ENCODE data around the gene SOX5. TPM values are rescaled to one million over a fixed set of nuclear protein-coding genes. Genes with fewer than 3 reads are reported as not detected.

Gene SOX5
- total and polyA plus RNA-seq, 9 of the 15 experiments (the other 6 are each of a cell fraction or from before 2014, with no cell fraction given): 8.3 to 16.5 (median 11.9) TPM

DNA sequence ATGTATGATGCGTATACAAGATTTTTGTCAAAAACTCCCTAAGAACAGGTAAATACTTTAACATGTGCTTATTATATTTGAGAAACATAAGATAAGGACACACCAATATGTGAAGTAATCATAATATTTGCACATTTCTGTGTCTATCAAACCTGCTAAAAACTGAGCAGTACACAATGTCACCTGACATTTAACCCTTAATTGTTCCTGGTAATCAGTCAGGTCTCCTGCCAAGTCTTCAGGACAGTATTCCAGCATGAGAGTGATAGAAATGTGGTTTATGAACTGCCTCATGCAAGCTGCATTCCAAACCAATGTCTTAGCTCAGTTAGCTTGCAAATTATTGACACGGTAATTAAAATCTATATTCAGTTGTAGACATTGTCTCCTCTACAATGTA, 4.2 kb downstream of the SOX5 start:
- H3K4me3 ChIP-seq: no peak overlapping the region
- ATAC-seq (no peak), DNase-seq (ENCODE audit: extremely low read depth in 1 of 4, low spot score in 3 of 4) (no peak), FAIRE-seq (no peak)
- H3K27me3 ChIP-seq (ENCODE audit: control insufficient read depth in 2 of 2, insufficient read depth in 2 of 2, low read length in 2 of 2): no peaks in the 10 kb centered on the region
- H4K20me1 ChIP-seq (replicated peaks; ENCODE audit: control insufficient read depth, insufficient read depth, low read length): no peaks in the 10 kb centered on the region
- H2AFZ ChIP-seq (ENCODE audit: low read depth, low read length): no peak overlapping the region
- no peaks in the 10 kb centered on the region for H3K79me2 ChIP-seq (ENCODE audit: control insufficient read depth, insufficient read depth, low read length)
- H3K9me1 ChIP-seq (ENCODE audit: control insufficient read depth, insufficient read depth, low read length): no peaks in the 10 kb centered on the region
- in situ Hi-C loops (cut with MboI): no loop called here
- 59% methylated on average over 2 of the region's 2 CpGs for WGBS (ENCODE audit: insufficient coverage, low coverage, missing lambda C conversion rate)
- intact Hi-C loops (cut with micrococcal nuclease): loop anchor here (10.0 kb wide), 1 partner anchor 130 kb away; no protein-coding TSS in a partner anchor
- H3K36me3 ChIP-seq (ENCODE audit: control insufficient read depth, insufficient read depth, low read length): no peaks in the 10 kb centered on the region
- CTCF ChIA-PET (ENCODE audit: low intra/inter-chr PET ratio): no interaction called here
- no peak overlapping the region for H3K9ac ChIP-seq (ENCODE audit: insufficient read depth in 1 of 2, low read depth in 2 of 2, low read length in 2 of 2)
- no peak overlapping the region for H3K27ac ChIP-seq (ENCODE audit: extremely low read depth, low read depth, low read length)
- H3K9me3 ChIP-seq (replicated peaks; ENCODE audit: control insufficient read depth, insufficient read depth, low read depth, low read length): no peaks in the 10 kb centered on the region
- BruUV-seq (replicated peaks): no TSS peak
- POLR2A ChIA-PET: no interaction called here
- H3K4me2 ChIP-seq (ENCODE audit: insufficient read depth, low read length): no peak overlapping the region
- no peaks in the 10 kb centered on the region; a peak in 1 of 5 replicates for H3K4me1 ChIP-seq (replicated peaks in 1 of 2; ENCODE audit: control insufficient read depth in 2 of 2, insufficient read depth in 2 of 2, low read length in 2 of 2)
- TF ChIP-seq, protein P1, sequence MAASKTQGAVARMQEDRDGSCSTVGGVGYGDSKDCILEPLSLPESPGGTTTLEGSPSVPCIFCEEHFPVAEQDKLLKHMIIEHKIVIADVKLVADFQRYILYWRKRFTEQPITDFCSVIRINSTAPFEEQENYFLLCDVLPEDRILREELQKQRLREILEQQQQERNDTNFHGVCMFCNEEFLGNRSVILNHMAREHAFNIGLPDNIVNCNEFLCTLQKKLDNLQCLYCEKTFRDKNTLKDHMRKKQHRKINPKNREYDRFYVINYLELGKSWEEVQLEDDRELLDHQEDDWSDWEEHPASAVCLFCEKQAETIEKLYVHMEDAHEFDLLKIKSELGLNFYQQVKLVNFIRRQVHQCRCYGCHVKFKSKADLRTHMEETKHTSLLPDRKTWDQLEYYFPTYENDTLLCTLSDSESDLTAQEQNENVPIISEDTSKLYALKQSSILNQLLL (CRISPR knock-in tag; IDR thresholded peaks at IDR 0.05; ENCODE audit: borderline replicate concordance): no peak
- TF ChIP-seq, protein P2, sequence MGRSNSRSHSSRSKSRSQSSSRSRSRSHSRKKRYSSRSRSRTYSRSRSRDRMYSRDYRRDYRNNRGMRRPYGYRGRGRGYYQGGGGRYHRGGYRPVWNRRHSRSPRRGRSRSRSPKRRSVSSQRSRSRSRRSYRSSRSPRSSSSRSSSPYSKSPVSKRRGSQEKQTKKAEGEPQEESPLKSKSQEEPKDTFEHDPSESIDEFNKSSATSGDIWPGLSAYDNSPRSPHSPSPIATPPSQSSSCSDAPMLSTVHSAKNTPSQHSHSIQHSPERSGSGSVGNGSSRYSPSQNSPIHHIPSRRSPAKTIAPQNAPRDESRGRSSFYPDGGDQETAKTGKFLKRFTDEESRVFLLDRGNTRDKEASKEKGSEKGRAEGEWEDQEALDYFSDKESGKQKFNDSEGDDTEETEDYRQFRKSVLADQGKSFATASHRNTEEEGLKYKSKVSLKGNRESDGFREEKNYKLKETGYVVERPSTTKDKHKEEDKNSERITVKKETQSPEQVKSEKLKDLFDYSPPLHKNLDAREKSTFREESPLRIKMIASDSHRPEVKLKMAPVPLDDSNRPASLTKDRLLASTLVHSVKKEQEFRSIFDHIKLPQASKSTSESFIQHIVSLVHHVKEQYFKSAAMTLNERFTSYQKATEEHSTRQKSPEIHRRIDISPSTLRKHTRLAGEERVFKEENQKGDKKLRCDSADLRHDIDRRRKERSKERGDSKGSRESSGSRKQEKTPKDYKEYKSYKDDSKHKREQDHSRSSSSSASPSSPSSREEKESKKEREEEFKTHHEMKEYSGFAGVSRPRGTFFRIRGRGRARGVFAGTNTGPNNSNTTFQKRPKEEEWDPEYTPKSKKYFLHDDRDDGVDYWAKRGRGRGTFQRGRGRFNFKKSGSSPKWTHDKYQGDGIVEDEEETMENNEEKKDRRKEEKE (IDR thresholded peaks at IDR 0.05; ENCODE audit: borderline replicate concordance in 1 of 2, control insufficient read depth in 1 of 2, low read depth in 2 of 2, low read length in 1 of 2): no peak
- TF ChIP-seq, protein P3, sequence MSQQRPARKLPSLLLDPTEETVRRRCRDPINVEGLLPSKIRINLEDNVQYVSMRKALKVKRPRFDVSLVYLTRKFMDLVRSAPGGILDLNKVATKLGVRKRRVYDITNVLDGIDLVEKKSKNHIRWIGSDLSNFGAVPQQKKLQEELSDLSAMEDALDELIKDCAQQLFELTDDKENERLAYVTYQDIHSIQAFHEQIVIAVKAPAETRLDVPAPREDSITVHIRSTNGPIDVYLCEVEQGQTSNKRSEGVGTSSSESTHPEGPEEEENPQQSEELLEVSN (IDR thresholded peaks at IDR 0.05; ENCODE audit: borderline replicate concordance in 1 of 2, extremely low read depth in 1 of 2, insufficient read depth in 1 of 2, insufficient read length in 1 of 2, low read depth in 1 of 2, low read length in 1 of 2, poor library complexity in 1 of 2, severe bottlenecking in 1 of 2): no peak
- no peak for TF ChIP-seq TEAD1 (CRISPR knock-in tag; IDR thresholded peaks at IDR 0.05)
- TF ChIP-seq MEF2A (IDR thresholded peaks at IDR 0.05; ENCODE audit: control insufficient read depth, low read depth, low read length): no peak
- TF ChIP-seq RBM15 (IDR thresholded peaks at IDR 0.05; ENCODE audit: insufficient read depth, low read length): no peak
- TF ChIP-seq HNRNPUL1 (IDR thresholded peaks at IDR 0.05; ENCODE audit: low read length): no peak
- no peak for TF ChIP-seq ZNF668 (CRISPR knock-in tag; IDR thresholded peaks at IDR 0.05)
- TF ChIP-seq, protein P4, sequence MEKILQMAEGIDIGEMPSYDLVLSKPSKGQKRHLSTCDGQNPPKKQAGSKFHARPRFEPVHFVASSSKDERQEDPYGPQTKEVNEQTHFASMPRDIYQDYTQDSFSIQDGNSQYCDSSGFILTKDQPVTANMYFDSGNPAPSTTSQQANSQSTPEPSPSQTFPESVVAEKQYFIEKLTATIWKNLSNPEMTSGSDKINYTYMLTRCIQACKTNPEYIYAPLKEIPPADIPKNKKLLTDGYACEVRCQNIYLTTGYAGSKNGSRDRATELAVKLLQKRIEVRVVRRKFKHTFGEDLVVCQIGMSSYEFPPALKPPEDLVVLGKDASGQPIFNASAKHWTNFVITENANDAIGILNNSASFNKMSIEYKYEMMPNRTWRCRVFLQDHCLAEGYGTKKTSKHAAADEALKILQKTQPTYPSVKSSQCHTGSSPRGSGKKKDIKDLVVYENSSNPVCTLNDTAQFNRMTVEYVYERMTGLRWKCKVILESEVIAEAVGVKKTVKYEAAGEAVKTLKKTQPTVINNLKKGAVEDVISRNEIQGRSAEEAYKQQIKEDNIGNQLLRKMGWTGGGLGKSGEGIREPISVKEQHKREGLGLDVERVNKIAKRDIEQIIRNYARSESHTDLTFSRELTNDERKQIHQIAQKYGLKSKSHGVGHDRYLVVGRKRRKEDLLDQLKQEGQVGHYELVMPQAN (IDR thresholded peaks at IDR 0.05; ENCODE audit: borderline replicate concordance): no peak
- no peak for TF ChIP-seq FOXK2 (conservative IDR thresholded peaks at IDR 0.05 in 1 of 2, IDR thresholded peaks at IDR 0.05 in 1 of 2; ENCODE audit: low read depth in 2 of 2)
- TF ChIP-seq ZNF764 (CRISPR knock-in tag; IDR thresholded peaks at IDR 0.05; ENCODE audit: low read depth): no peak
- TF ChIP-seq FOSL1 (tag; conservative IDR thresholded peaks at IDR 0.05): no peak
- no peak for TF ChIP-seq PHF21A (IDR thresholded peaks at IDR 0.05; ENCODE audit: borderline replicate concordance, low read depth)
- no peak for TF ChIP-seq XRCC3 (IDR thresholded peaks at IDR 0.05)
- no peak for TF ChIP-seq EP400 (IDR thresholded peaks at IDR 0.05)
